CD14-positive monocyte (primary cell): ENCODE measurements around the gene CADM2. TPM values are rescaled to one million over a fixed set of nuclear protein-coding genes. Genes with fewer than 3 reads are reported as not detected.

Experiments used
- DNase-seq, 3 donors: peaks; one replicate each; pipeline ENCODE4 v3.0.0-alpha.2; 2011 to 2022
- H2AFZ ChIP-seq: 2 replicates; pipeline ENCODE4 v1.6.0; 2012; ENCODE audit warnings: mild to moderate bottlenecking, low read depth, low read length, inconsistent platforms; ENCODE audit not compliant: insufficient read depth, poor library complexity, severe bottlenecking
- H3K27ac ChIP-seq, 2 donors: 1 replicate in 1 of 2; 2 replicates in 1 of 2; pipeline ENCODE4 v1.5.1; 2012 to 2013; ENCODE audit warnings: low read length in 2 of 2, control low read depth in 1 of 2, inconsistent platforms in 1 of 2, low read depth in 1 of 2, mild to moderate bottlenecking in 1 of 2
- H3K27me3 ChIP-seq, 2 donors: one replicate each; pipeline versions ENCODE4 v1.6.0 to v1.6.1; 2011 to 2013; ENCODE audit warnings: low read length in 2 of 2; ENCODE audit not compliant: control insufficient read depth in 2 of 2, insufficient read depth in 2 of 2
- H3K36me3 ChIP-seq, 2 donors: replicated peaks in 1 of 2; 1 replicate in 1 of 2; 2 replicates in 1 of 2; pipeline versions ENCODE4 v1.5.1 to v1.6.1; 2012 to 2013; ENCODE audit warnings: low read length in 2 of 2, control low read depth in 1 of 2, inconsistent platforms in 1 of 2, mild to moderate bottlenecking in 1 of 2; ENCODE audit not compliant: insufficient read depth in 2 of 2, control insufficient read depth in 1 of 2
- H3K4me1 ChIP-seq, 2 donors: 1 replicate in 1 of 2; 2 replicates in 1 of 2; pipeline versions ENCODE4 v1.5.1 to v1.6.1; 2012 to 2013; ENCODE audit warnings: low read length in 2 of 2, control low read depth in 1 of 2, inconsistent platforms in 1 of 2, mild to moderate bottlenecking in 1 of 2, moderate library complexity in 1 of 2; ENCODE audit not compliant: insufficient read depth in 2 of 2, control insufficient read depth in 1 of 2
- H3K4me2 ChIP-seq: replicated peaks from 2 replicates; pipeline ENCODE3; 2012; ENCODE audit warnings: low read length, moderate library complexity, mild to moderate bottlenecking; ENCODE audit not compliant: poor library complexity, severe bottlenecking; ENCODE audit errors: extremely low read depth
- H3K4me3 ChIP-seq, 3 experiments: fragments of 200-600 bp in 1 of 3; sonication (generic) in 1 of 3; replicated peaks in 1 of 3; 1 replicate in 2 of 3; 2 replicates in 1 of 3; pipeline ENCODE4 v1.5.1; 2011 to 2013; ENCODE audit warnings: low read length in 3 of 3, mild to moderate bottlenecking in 3 of 3, control low read depth in 2 of 3, low read depth in 2 of 3, inconsistent platforms in 1 of 3, moderate library complexity in 1 of 3
- H3K79me2 ChIP-seq: 2 replicates; pipeline ENCODE4 v1.6.0; 2012; ENCODE audit warnings: mild to moderate bottlenecking, control low read depth, inconsistent platforms, low read length, moderate library complexity; ENCODE audit not compliant: insufficient read depth
- H3K9ac ChIP-seq: 2 replicates; pipeline ENCODE4 v1.6.0; 2017; ENCODE audit warnings: low read length, mild to moderate bottlenecking; ENCODE audit not compliant: insufficient read depth, poor library complexity, severe bottlenecking
- H3K9me3 ChIP-seq, 2 donors: replicated peaks in 1 of 2; 1 replicate in 1 of 2; 2 replicates in 1 of 2; pipeline versions ENCODE4 v1.5.1 to v1.6.1; 2012 to 2013; ENCODE audit warnings: low read length in 2 of 2, control low read depth in 1 of 2; ENCODE audit not compliant: control insufficient read depth in 1 of 2, insufficient read depth in 1 of 2
- H4K20me1 ChIP-seq: 2 replicates; pipeline ENCODE4 v1.6.0; 2012; ENCODE audit warnings: mild to moderate bottlenecking, low read length, control low read depth, moderate library complexity; ENCODE audit not compliant: insufficient read depth
- H3K27ac Mint-ChIP-seq, 7 donors: one replicate each; pipeline ENCODE4 v1.8.0; 2020; ENCODE audit warnings: mild to moderate bottlenecking in 7 of 7, mixed read lengths in 7 of 7, moderate library complexity in 6 of 7, inconsistent platforms in 2 of 7
- H3K27me3 Mint-ChIP-seq, 3 donors: one replicate each; pipeline ENCODE4 v1.8.0; 2021 to 2022; ENCODE audit warnings: low read depth in 3 of 3, mild to moderate bottlenecking in 3 of 3, mixed read lengths in 3 of 3, moderate library complexity in 3 of 3, inconsistent platforms in 1 of 3
- H3K36me3 Mint-ChIP-seq, 2 donors: one replicate each; pipeline ENCODE4 v1.8.0; 2020; ENCODE audit warnings: mixed read lengths in 2 of 2, inconsistent platforms in 1 of 2, mild to moderate bottlenecking in 1 of 2
- H3K4me1 Mint-ChIP-seq: one replicate; pipeline ENCODE4 v1.8.0; 2020; ENCODE audit warnings: mild to moderate bottlenecking, mixed read lengths
- H3K4me3 Mint-ChIP-seq, 2 donors: one replicate each; pipeline ENCODE4 v1.8.0; 2020; ENCODE audit warnings: mild to moderate bottlenecking in 2 of 2, mixed read lengths in 2 of 2, moderate library complexity in 1 of 2
- H3K9me3 Mint-ChIP-seq, 7 donors: one replicate each; pipeline ENCODE4 v1.8.0; 2020 to 2022; ENCODE audit warnings: mixed read lengths in 7 of 7, mild to moderate bottlenecking in 6 of 7, moderate library complexity in 6 of 7, inconsistent platforms in 2 of 7
- CTCF ChIP-seq: fragments of 200-600 bp; IDR thresholded peaks from one replicate; pipeline ENCODE4 v1.8.0; 2022; ENCODE audit warnings: antibody characterized with exemption, mild to moderate bottlenecking
- WGBS: methylation state at CpG from one replicate; pipeline ENCODE4 v1.1.5; 2013; ENCODE audit warnings: missing lambda C conversion rate; ENCODE audit not compliant: insufficient coverage; 5-methylcytosine and 5-hydroxymethylcytosine counted together
- intact Hi-C, 2 donors: fragments of 100-400 bp; cut with micrococcal nuclease; formaldehyde crosslinking; loops; one replicate each; pipeline versions ENCODE4 v1.15.0 to v1.15.1; 2023
- polyA plus RNA-seq, 3 donors: library from polyadenylated mRNA; depleted of rRNA in 1 of 3; unstranded in 2 of 3; stranded (reverse) in 1 of 3; fragments of 300-500 nt in 2 of 3; fragments of >200 nt in 1 of 3; fragmentation: Illumina TruSeq in 2 of 3; gene quantifications; 1 replicate in 2 of 3; 2 replicates in 1 of 3; pipeline ENCODE4 v1.2.3, GENCODE V29; 2012 to 2021

CADM2 gene
- polyA plus RNA-seq, 3 donors: not detected

GRCh38 chr3:85258819-85259218 is 300.0 kb downstream of the CADM2 start:
- no peaks in the 10 kb centered on the region for H3K36me3 Mint-ChIP-seq
- no peak overlapping the region for H3K4me3 ChIP-seq
- no peaks in the 10 kb centered on the region for H3K27me3 Mint-ChIP-seq
- no peak for TF ChIP-seq CTCF
- H3K9me3 Mint-ChIP-seq: no peaks in the 10 kb centered on the region
- no peak overlapping the region for H2AFZ ChIP-seq
- H3K4me1 Mint-ChIP-seq: no peaks in the 10 kb centered on the region
- 80% methylated on average over 1 of the region's 2 CpGs for WGBS
- H3K27ac Mint-ChIP-seq: no peak overlapping the region
- H3K4me3 Mint-ChIP-seq: no peak overlapping the region
- no peak overlapping the region for H3K9ac ChIP-seq
- H3K27me3 ChIP-seq: no peaks in the 10 kb centered on the region
- no peak overlapping the region for H3K4me2 ChIP-seq
- H3K9me3 ChIP-seq: no peaks in the 10 kb centered on the region
- no peak for DNase-seq
- no peaks in the 10 kb centered on the region for H3K4me1 ChIP-seq
- no peak overlapping the region for H3K27ac ChIP-seq
- no peaks in the 10 kb centered on the region for H3K36me3 ChIP-seq
- no peaks in the 10 kb centered on the region for H4K20me1 ChIP-seq
- no peaks in the 10 kb centered on the region for H3K79me2 ChIP-seq
- intact Hi-C loops: no loop called here

- WGBS: no CpG with 5 or more reads among the region's 2 CpGs
- no peak overlapping the region for H2AFZ ChIP-seq
- no peak for TF ChIP-seq CTCF
Measured at GRCh38 chr3:85259748-85260147, 301.0 kb downstream of the CADM2 start.

More at GRCh38 chr3:85259748-85260147, 301.0 kb downstream of the CADM2 start:
- Histone ChIP-seq H3K79me2 (no peaks in the 10 kb centered on the region), H3K36me3 (no peaks in the 10 kb centered on the region), H3K27ac (no peak overlapping the region), H3K4me2 (no peak overlapping the region), H3K4me1 (no peaks in the 10 kb centered on the region), H3K4me3 (no peak overlapping the region), H3K9me3 (no peaks in the 10 kb centered on the region), H4K20me1 (no peaks in the 10 kb centered on the region), H3K9ac (no peak overlapping the region), H3K27me3 (no peaks in the 10 kb centered on the region)
- Mint-ChIP-seq H3K9me3 (no peaks in the 10 kb centered on the region), H3K4me1 (no peaks in the 10 kb centered on the region), H3K27me3 (no peaks in the 10 kb centered on the region), H3K36me3 (no peaks in the 10 kb centered on the region), H3K27ac (no peak overlapping the region), H3K4me3 (no peak overlapping the region)
- intact Hi-C loops: no loop called here
- no peak for DNase-seq
